GM21390 (cell line): Measurements from ENCODE around the gene MTM1.
A peak's percentile ranks its signal among the peaks of the same experiment; 100 is the strongest.

Experiments
- ATAC-seq: cut with Tn5 transposase; IDR thresholded peaks from one replicate; pipeline ENCODE4 v1.9.1; 2021; ENCODE audit not compliant: unreplicated experiment

Gene MTM1

DNA sequence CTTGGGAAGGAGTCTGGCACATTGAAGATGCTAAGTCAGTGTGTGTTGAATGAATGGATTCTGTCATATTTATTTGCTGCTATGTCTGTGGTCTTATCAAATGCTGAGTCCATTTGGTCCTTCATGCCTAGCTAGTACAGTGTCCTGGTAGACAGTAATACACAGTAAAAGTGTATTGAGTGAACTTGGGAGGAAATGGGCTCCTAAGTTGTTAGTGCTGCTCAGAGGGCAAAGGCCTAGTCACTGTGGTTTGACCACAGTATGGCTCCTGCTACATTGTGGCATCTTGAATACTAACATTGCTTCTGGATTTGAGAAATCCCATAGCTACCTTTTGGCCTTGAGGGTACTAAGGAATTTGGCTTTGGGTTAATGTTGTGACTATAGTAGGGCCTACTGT, 33.9 kb downstream of the MTM1 start:
- ATAC-seq: no peak

DNA sequence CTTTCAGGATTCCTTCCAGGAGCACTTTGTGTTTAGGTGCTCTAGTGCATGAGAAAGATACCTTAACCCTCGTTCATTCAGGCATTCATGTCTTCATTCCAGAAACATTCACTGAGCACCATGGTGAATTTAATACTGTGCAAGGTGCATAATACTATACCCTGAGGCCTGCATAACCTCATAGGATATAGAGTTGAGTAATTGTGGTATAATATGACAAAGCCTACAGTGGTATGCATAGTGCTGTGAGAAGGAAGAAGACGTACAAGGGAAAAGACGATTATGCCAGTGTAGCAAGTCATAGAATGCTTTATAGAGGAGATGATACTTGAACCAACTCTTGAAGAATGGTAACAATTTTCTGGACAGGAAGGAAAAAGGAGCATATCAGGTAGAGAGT, 34.3 kb downstream of the MTM1 start:
- ATAC-seq: no peak

- no peak for ATAC-seq
Observed at GRCh38 chrX:150605603-150606002, 37.2 kb downstream of the MTM1 start.

- no peak for ATAC-seq
Observed at GRCh38 chrX:150607201-150607600, 38.8 kb downstream of the MTM1 start.

GRCh38 chrX:150610043-150610442, 41.6 kb downstream of the MTM1 start:
- ATAC-seq: no peak

DNA sequence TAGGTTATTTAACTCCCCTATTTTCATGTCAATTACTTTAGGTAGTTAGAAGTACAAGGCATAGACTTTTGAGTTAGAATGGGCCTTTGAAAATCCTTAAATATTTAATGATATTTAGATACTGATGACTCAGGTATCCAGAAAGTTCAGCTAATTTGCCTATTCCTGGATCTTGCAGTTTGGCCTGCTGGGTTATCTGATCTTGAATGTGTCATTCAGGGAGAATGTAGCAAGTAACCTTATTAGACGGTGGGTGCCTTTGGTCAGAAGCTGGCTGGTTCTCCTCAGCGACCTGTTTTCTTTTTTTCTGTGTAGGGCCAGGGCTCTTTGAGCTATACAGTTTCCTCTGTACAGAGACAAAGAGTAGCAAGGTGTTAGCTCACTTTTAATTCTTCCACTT, 42.0 kb downstream of the MTM1 start:
- no peak for ATAC-seq

DNA sequence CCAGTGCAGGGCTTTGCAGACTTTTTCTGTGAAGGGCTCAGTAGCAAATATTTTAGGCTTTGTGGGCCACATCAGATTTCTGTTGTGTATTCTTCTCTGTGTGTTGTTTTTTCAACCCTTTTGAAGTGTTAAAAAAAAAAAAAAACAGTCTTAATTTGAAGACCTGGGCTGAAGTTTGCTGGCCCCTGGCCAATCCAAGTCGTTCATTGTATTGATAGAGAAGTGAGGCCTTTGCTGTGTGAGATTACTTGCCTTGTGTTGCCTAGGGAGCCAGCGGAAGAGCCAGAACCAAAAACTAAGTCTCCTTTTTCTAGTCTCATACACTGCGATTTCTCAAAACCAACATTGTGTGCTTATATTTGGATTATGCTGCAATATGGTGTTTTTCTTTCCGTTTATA, 46.9 kb downstream of the MTM1 start:
- ATAC-seq: no peak

GRCh38 chrX:150616179-150616862, 47.9 kb downstream of the MTM1 start:
- ATAC-seq: no peak

- no peak for ATAC-seq
Observed at GRCh38 chrX:150616863-150617198, 48.4 kb downstream of the MTM1 start.

DNA sequence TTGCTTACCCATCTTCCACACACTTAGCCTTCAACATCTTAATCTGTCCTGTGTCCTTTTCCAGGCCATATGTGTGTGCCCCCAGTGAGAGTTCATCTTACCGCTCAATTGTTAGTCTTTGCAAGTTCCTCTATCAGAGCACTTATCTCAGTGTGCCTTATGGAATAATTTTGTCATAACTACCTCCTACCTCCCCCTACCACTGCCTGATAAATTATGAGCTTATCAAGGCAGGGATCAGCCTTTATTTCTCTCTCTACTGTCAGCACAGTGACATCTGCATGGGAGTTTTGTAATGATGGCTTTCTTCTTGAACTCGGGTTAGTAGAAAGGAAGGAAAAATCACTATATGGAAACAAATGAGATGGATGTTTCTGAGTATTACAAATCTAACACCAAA, 53.2 kb downstream of the MTM1 start:
- no peak for ATAC-seq

DNA sequence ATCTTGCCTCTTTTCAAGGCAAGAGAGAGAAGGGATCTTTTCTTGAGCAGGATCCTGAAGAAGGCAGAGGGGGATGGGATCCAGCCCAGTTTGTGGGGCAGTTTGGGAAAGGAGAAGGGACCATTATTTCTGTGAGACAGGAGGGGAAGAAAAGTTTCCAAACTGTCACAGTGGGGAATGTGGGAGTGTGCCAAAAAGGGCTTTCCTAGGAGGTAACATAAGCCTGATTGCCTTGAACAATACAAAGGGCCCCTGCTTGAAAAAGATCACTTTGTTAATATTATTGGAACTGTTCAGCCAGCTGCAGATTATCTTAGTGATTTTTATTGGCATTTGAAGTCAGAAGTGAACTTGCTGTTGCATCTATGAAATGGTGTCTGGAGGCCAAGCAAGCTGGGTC, 55.2 kb downstream of the MTM1 start:
- ATAC-seq: no peak

DNA sequence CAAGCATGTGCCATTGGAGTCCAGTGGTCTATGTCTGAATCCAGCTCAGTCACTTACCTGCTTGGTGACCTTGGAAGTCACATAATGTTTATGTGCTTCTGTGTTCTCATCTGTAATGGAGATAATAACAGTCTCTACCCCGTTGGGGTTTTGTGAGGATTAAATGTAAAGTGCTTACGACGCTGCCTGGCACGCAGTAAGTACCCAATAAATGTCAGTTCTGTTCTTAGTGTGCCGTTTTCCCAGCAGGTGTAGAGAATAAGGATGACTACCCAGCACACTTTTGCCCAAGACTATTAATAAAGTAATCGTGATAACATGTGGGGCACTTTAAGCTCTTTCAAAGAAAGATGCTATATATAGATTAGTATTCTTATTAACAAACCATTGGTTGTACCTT, 56.7 kb downstream of the MTM1 start:
- no peak for ATAC-seq

- ATAC-seq: no peak
Observed at GRCh38 chrX:150625875-150626274, 57.5 kb downstream of the MTM1 start.

DNA sequence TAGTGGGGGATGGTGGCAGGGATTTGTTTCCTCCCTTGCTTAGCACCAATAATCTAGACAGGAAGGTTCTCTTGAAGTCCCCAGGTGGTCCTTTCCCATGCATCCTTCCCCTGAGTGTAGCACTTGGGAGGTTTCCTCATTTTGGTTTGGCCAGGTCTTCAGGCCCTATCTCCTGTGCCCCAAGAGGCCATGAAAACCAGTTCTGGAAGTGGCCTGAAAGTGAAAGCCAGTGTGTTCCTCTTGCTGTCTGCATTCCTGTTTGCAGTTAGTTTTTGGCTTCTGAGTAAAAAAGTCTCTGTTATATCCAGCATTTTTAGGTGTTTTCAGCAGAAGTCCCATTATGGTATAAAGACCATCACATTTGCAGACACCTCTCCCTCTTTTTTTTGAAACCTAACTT, 59.5 kb downstream of the MTM1 start:
- ATAC-seq: no peak

- ATAC-seq: peak; percentile 80
Observed at GRCh38 chrX:150635952-150636351, 67.5 kb downstream of the MTM1 start.

DNA sequence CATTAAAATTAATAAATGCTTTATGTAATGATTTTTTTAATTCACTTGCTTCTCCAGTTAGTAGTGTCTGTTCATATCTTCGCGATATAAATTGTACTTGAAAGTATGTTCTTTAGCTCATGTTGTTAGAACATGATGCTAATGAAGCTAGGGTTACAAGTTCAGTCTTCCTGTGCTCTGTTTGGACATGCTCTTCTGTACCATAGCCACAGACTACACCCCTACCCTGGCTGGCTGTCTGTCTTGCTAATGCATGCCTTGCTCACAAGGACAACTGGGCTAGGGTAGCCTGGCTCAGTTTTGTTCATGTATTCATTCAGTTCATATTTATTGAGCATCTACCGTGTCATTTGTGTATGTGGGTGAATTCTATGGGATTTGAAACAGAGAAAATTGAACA, 74.0 kb downstream of the MTM1 start:
- no peak for ATAC-seq

GRCh38 chrX:150643271-150643670, 74.8 kb downstream of the MTM1 start:
- ATAC-seq: no peak

DNA sequence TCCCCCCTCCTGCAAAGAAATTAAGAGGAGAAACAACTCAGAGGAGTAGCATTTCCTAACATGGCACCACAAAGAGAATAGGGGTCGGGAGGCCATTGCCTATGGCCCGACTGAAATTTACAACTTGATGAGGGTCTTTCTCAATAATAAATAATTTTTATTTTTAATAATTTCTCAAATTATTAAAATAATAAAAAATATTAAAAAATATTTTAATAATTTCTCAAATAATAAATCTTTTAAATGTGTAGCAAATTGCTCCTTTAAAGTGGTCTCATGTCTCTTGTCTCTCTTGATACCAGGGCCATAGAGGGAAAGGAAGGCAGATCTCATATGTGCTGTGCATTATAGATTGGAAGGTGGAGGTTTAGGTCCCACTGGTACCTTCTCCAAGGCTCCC, 75.5 kb downstream of the MTM1 start:
- ATAC-seq: no peak

GRCh38 chrX:150644422-150644821, 76.0 kb downstream of the MTM1 start:
- ATAC-seq: no peak

GRCh38 chrX:150647331-150647730, 78.9 kb downstream of the MTM1 start:
- no peak for ATAC-seq

GRCh38 chrX:150648296-150648940, 80.0 kb downstream of the MTM1 start:
- no peak for ATAC-seq

- no peak for ATAC-seq
Observed at GRCh38 chrX:150649096-150649870, 80.9 kb downstream of the MTM1 start.
